ENCODE measurements around the gene SDC3. TPM values are rescaled to one million over a fixed set of nuclear protein-coding genes. Genes with fewer than 3 reads are reported as not detected.

SDC3 gene
- total and polyA plus RNA-seq, 2 of the 8 experiments (the other 6 are each of a cell fraction or from before 2014, with no cell fraction given): 7.0 to 27.0 TPM

DNA sequence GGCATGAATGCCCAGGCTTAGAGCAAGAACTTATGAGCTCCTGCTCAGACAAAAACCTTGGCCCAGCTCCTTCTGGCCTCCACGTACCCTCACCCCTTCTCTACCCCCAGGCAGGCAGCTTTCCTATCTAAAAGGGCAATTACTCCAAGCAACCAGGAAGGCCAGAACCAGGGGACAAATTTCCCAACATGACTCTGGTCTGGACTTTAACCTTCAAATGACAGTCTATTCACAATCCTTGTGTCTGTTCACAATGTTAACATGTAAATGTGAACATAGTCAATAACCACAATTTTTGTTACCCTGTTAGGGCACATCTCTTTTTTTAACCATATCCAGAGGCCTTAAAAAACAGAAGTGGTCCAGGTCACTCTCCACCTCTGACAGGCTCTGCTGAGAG is 86.6 kb downstream of the SDC3 start:
- Histone ChIP-seq H3K4ac (replicated peaks; ENCODE audit: insufficient read length, low read depth, low read length) (no peak overlapping the region), H3K23ac (ENCODE audit: insufficient read length) (no peak overlapping the region), H3K27ac (ENCODE audit: low read depth, low read length) (no peak overlapping the region), H3K18ac (ENCODE audit: extremely low read depth, low read length) (no peak overlapping the region), H4K5ac (ENCODE audit: insufficient read length, low read depth, low read length) (no peak overlapping the region), H3K9me3 (ENCODE audit: insufficient read depth in 2 of 2, low read depth in 1 of 2, low read length in 1 of 2) (no peaks in the 10 kb centered on the region), H3K9ac (replicated peaks in 1 of 4; ENCODE audit: extremely low read depth in 1 of 4, low read depth in 3 of 4, low read length in 3 of 4) (no peak overlapping the region), H3K27me3 (replicated peaks in 1 of 4; ENCODE audit: control insufficient read depth in 3 of 4, extremely low read depth in 1 of 4, insufficient read depth in 3 of 4, low read length in 3 of 4) (peaks cover 0 to 17% (median 13%) of the 10 kb centered on the region in 4 experiments; a peak in 5 of 7 replicates), H2BK20ac (ENCODE audit: low read length) (no peak overlapping the region), H2AK5ac (ENCODE audit: low read depth, low read length) (no peak overlapping the region), H3K36me3 (ENCODE audit: control insufficient read depth in 2 of 4, insufficient read depth in 4 of 4, low read length in 3 of 4) (no peaks in the 10 kb centered on the region), H3K4me2 (ENCODE audit: insufficient read depth in 1 of 2, low read depth in 2 of 2, low read length in 2 of 2) (no peak overlapping the region), H2BK15ac (ENCODE audit: low read length) (no peak overlapping the region), H3K79me1 (ENCODE audit: low read depth, low read length) (no peaks in the 10 kb centered on the region), H2BK5ac (ENCODE audit: low read depth, low read length) (no peak overlapping the region), H3K4me3 (ENCODE audit: extremely low read depth in 1 of 4, insufficient read depth in 2 of 4, low read depth in 3 of 4, low read length in 4 of 4) (no peak overlapping the region), H2BK120ac (replicated peaks; ENCODE audit: low read depth, low read length) (no peak overlapping the region), H4K91ac (replicated peaks; ENCODE audit: insufficient read length, low read length) (no peak overlapping the region), H3K79me2 (ENCODE audit: control insufficient read depth in 1 of 2, insufficient read depth in 2 of 2, low read length in 2 of 2) (no peaks in the 10 kb centered on the region), H3K23me2 (ENCODE audit: low read depth, low read length) (peaks cover 8% of the 10 kb centered on the region; the same call in 1 of the 2 replicates), H4K20me1 (replicated peaks in 1 of 2; ENCODE audit: control insufficient read depth in 1 of 2, insufficient read depth in 2 of 2, low read length in 2 of 2) (peaks cover 0 to 2% of the 10 kb centered on the region in 2 experiments), H3K14ac (ENCODE audit: insufficient read length) (no peak overlapping the region), H4K8ac (ENCODE audit: extremely low read depth, insufficient read depth, low read length) (no peak overlapping the region), H2AFZ (ENCODE audit: low read length) (no peak overlapping the region), H2BK12ac (ENCODE audit: low read depth, low read length) (no peak overlapping the region), H3K56ac (replicated peaks; ENCODE audit: insufficient read length, low read depth, low read length) (no peak overlapping the region), H3K4me1 (replicated peaks in 1 of 4; ENCODE audit: control insufficient read depth in 3 of 4, insufficient read depth in 4 of 4, low read length in 3 of 4) (peaks cover 8 to 26% (median 13%) of the 10 kb centered on the region in 4 experiments)
- no peak for FAIRE-seq
- ChIA-PET POLR2A (ENCODE audit: partially characterized antibody) (interaction anchor here (0.6 kb wide), 1 partner anchor 21 kb away, joined by 3 read pairs; no protein-coding TSS in a partner anchor), CTCF (ENCODE audit: partially characterized antibody) (interaction anchor here (0.6 to 10.9 kb wide), 6 partner anchors 8 to 90 kb away, joined by 3 to 158 read pairs (median 3); no protein-coding TSS in a partner anchor)
- DNase-seq (ENCODE audit: low read depth in 1 of 2, low spot score in 2 of 2): no peak
- 67% methylated on average over 1 of the region's 1 CpG; no CpG with 5 or more reads in 1 of the 2 experiments for WGBS, 2 experiments (ENCODE audit: extremely low coverage in 1 of 2, insufficient coverage in 1 of 2, insufficient read length in 1 of 2, insufficient replicate concordance in 2 of 2, low coverage in 1 of 2, low lambda C conversion rate in 2 of 2, missing lambda C conversion rate in 1 of 2)
- TF ChIP-seq YY1 (IDR thresholded peaks at IDR 0.05; ENCODE audit: low read depth, low read length) (no peak), CHD1 (IDR thresholded peaks at IDR 0.05; ENCODE audit: low read depth, low read length) (no peak), SUZ12 (IDR thresholded peaks at IDR 0.05; ENCODE audit: low read length) (no peak)
